Measurements from ENCODE around the gene PPARD. TPM values are rescaled to one million over a fixed set of nuclear protein-coding genes. Genes with fewer than 3 reads are reported as not detected.

The PPARD gene
- polyA plus RNA-seq, 1 donor from 2014 or later = 1.3 TPM

GRCh38 chr6:35359744-35360348 lies 17.5 kb downstream of the PPARD start:
- no peaks in the 10 kb centered on the region for H3K9me2 ChIP-seq (ENCODE audit: insufficient read depth, low read length)
- no peak overlapping the region for H3K27ac ChIP-seq (ENCODE audit: low read length)
- H3K9ac ChIP-seq (ENCODE audit: low read length) = no peak overlapping the region
- H3F3A ChIP-seq (ENCODE audit: insufficient read depth, low read length, poor library complexity, severe bottlenecking) = no peaks in the 10 kb centered on the region
- H4K20me1 ChIP-seq (ENCODE audit: insufficient read depth) = no peaks in the 10 kb centered on the region
- H3K27me3 ChIP-seq (ENCODE audit: insufficient read depth, low read depth, low read length) = no peaks in the 10 kb centered on the region
- H3K4me2 ChIP-seq (ENCODE audit: low read length) = no peak overlapping the region
- peaks cover 4% of the 10 kb centered on the region for H3K36me3 ChIP-seq (ENCODE audit: insufficient read depth, low read length)
- TF ChIP-seq TAF1 (IDR thresholded peaks at IDR 0.05; ENCODE audit: low read depth) = no peak
- TF ChIP-seq RAD21 (conservative IDR thresholded peaks at IDR 0.05) = no peak
- TF ChIP-seq EZH2 (IDR thresholded peaks at IDR 0.05; ENCODE audit: borderline replicate concordance, insufficient read depth, low read length, poor library complexity, severe bottlenecking) = no peak
- no peak for TF ChIP-seq REST (IDR thresholded peaks at IDR 0.05; ENCODE audit: borderline replicate concordance)
- no peak for TF ChIP-seq EP300 (conservative IDR thresholded peaks at IDR 0.05; ENCODE audit: poor library complexity, severe bottlenecking)
- no peak for TF ChIP-seq SMC3 (conservative IDR thresholded peaks at IDR 0.05; ENCODE audit: poor library complexity)
- no peak for TF ChIP-seq MXI1 (conservative IDR thresholded peaks at IDR 0.05; ENCODE audit: poor library complexity, severe bottlenecking)
- TF ChIP-seq CTCF (IDR thresholded peaks at IDR 0.05; ENCODE audit: poor library complexity, severe bottlenecking) = no peak
- H2AFZ ChIP-seq (ENCODE audit: low read depth, low read length) = no peak overlapping the region
- no peak overlapping the region for H3K4me3 ChIP-seq (ENCODE audit: low read length)
- no peaks in the 10 kb centered on the region for H3K9me3 ChIP-seq (ENCODE audit: low read length)
- no peaks in the 10 kb centered on the region for H3K79me2 ChIP-seq (replicated peaks; ENCODE audit: insufficient read depth, low read length)

- Histone ChIP-seq H3K27ac (ENCODE audit: low read length) (no peak overlapping the region), H3K9ac (ENCODE audit: low read length) (no peak overlapping the region), H4K20me1 (ENCODE audit: insufficient read depth) (no peaks in the 10 kb centered on the region), H3K4me2 (ENCODE audit: low read length) (no peak overlapping the region), H3K9me2 (ENCODE audit: insufficient read depth, low read length) (no peaks in the 10 kb centered on the region), H3K27me3 (ENCODE audit: insufficient read depth, low read depth, low read length) (no peaks in the 10 kb centered on the region), H3K79me2 (replicated peaks; ENCODE audit: insufficient read depth, low read length) (no peaks in the 10 kb centered on the region), H3F3A (ENCODE audit: insufficient read depth, low read length, poor library complexity, severe bottlenecking) (no peaks in the 10 kb centered on the region), H3K4me3 (ENCODE audit: low read length) (no peak overlapping the region), H3K9me3 (ENCODE audit: low read length) (no peaks in the 10 kb centered on the region), H3K36me3 (ENCODE audit: insufficient read depth, low read length) (peaks cover 4% of the 10 kb centered on the region), H2AFZ (ENCODE audit: low read depth, low read length) (no peak overlapping the region)
- TF ChIP-seq MXI1 (conservative IDR thresholded peaks at IDR 0.05; ENCODE audit: poor library complexity, severe bottlenecking) (no peak), EZH2 (IDR thresholded peaks at IDR 0.05; ENCODE audit: borderline replicate concordance, insufficient read depth, low read length, poor library complexity, severe bottlenecking) (no peak), RAD21 (conservative IDR thresholded peaks at IDR 0.05) (no peak), SMC3 (conservative IDR thresholded peaks at IDR 0.05; ENCODE audit: poor library complexity) (no peak), CTCF (IDR thresholded peaks at IDR 0.05; ENCODE audit: poor library complexity, severe bottlenecking) (no peak)
Measured at GRCh38 chr6:35360349-35361138, 18.2 kb downstream of the PPARD start.

Data from neural cell (in vitro differentiated cells).